Measurements from ENCODE around the gene MYH7B. TPM values are rescaled to one million over a fixed set of nuclear protein-coding genes. Genes with fewer than 3 reads are reported as not detected.

Gene MYH7B
- total RNA-seq, 2 donors from 2014 or later, result 0.69 to 1.5 TPM

DNA sequence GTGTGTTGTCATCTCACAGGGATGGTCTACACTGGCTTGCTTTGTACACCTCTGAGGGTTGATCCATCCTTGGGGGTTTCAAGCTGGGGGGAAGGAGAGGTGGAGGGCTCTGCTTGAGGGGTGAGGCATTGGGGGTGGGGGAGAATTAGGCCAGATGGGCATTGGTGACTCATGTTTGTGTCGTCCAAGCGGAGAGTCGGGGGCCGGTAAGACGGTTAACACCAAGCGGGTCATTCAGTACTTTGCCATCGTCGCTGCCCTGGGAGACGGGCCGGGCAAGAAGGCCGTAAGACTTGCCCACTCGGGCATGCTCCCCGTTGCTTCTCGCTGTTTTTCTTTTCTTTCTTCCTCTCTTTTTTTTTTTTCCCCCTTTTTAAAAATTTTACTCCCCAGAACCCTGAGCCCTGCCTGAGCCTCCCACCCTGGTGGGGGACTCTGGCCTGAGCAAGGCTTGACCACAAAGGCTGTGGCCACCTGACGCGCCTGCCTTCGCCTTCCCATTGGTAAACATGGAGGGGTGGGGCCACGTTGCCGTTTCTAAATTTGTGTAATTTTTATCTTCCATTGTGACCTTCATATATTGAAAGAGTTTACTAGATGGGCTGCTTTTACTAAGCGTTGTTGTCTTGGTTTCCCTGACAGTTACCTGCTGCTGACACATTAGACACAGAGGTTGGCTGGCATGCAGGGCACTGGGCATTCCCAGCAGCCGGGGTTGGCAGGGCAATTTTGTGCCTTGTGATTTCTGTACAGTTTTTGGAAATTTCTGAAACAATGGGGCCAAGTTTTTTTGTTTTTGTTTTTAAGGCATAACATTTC, 26.8 kb downstream of the MYH7B start:
- Histone ChIP-seq H3K9ac (ENCODE audit: low read depth in 2 of 2, low read length in 2 of 2) (no peak overlapping the region), H3K4me3 (no peak overlapping the region), H3K36me3 (no peaks in the 10 kb centered on the region), H3K4me1 (peaks cover 11% of the 10 kb centered on the region), H3K9me3 (no peaks in the 10 kb centered on the region), H3K27me3 (no peaks in the 10 kb centered on the region), H3K27ac (no peak overlapping the region)
- intact Hi-C loops (cut with DNase I), result no loop called here
- DNase-seq, result no peak
- TF ChIP-seq, protein P1, sequence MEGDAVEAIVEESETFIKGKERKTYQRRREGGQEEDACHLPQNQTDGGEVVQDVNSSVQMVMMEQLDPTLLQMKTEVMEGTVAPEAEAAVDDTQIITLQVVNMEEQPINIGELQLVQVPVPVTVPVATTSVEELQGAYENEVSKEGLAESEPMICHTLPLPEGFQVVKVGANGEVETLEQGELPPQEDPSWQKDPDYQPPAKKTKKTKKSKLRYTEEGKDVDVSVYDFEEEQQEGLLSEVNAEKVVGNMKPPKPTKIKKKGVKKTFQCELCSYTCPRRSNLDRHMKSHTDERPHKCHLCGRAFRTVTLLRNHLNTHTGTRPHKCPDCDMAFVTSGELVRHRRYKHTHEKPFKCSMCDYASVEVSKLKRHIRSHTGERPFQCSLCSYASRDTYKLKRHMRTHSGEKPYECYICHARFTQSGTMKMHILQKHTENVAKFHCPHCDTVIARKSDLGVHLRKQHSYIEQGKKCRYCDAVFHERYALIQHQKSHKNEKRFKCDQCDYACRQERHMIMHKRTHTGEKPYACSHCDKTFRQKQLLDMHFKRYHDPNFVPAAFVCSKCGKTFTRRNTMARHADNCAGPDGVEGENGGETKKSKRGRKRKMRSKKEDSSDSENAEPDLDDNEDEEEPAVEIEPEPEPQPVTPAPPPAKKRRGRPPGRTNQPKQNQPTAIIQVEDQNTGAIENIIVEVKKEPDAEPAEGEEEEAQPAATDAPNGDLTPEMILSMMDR (IDR thresholded peaks at IDR 0.05), result no peak

DNA sequence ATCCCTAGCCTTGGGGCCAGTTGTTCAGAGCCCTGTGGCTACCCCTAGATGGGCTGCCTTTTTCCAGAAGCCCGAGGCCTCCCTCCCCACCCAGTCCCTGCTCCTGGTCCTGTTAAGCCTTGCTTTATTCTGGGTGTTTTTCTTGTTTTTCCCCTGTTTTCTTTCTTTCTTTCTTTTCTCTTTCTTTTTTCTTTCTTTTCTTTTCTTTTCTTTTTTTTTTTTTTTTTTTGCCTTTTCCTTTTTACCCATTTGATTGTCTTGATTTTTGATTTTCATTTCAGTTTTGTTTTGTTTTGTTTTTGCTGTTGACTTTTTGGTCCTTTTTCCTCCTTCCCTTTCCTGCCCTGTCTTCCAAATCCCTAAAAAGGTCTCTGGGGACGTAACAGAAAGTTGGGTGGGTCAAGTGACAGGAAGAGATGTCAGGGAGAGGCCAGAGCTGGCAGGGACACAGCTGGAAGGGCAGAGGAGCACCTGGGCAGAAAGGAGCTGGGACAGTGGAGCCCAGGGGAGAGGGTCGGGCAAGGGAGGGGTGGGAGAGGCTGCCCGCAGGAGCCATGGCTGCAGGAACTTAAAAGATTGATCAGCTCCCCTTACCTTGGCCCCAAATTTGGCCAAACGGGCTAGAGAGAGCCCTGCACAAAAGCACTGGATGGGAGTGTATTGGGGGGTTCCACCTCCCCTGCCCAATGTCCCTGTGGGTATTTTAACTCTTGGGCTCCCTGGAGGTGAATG, 27.6 kb downstream of the MYH7B start:
- no peak overlapping the region for H3K27ac ChIP-seq

DNA sequence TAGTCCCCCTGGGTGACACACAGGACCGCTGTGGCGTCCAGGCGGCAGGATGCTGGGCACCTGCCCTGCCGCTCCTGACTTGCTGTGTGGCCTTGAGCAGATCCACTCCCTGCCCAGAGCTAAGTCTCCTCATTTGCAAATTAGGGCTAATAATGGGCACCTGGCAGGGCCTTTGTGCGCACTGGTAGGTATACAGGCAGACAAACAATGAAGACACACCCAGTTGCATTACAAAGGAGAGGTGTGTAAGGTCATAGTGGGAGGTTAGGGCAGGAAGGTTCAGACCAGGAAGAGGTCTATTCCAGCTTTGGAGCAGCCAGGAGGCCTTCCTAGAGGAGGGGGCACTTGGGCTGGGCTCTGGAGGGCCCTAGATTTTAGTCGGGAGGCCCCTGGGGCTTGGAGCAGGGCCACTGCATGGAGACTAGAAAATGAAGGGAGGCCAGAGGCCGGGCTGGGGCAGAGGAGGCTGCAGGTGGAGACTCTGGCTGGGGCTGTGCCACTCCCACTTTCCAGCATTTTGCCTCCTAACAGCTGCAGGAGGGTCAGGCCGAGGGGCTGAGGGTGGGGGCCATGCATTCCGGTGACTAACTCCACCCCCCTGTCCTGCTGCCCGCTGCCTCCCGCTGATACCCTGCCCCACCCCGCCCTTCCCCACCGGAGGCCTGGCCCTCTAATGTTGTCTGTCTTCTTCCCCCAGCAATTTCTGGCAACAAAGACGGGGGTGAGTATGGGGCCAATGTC, 28.5 kb downstream of the MYH7B start:
- peak overlapping the region; percentile 26 to 76 for H3K9ac ChIP-seq (ENCODE audit: low read depth in 2 of 2, low read length in 2 of 2)
- H3K27ac ChIP-seq, result no peak overlapping the region

More for the DNA sequence above, 27.6 kb downstream of the MYH7B start:
- no peaks in the 10 kb centered on the region for H3K27me3 ChIP-seq
- TF ChIP-seq, protein P1 (IDR thresholded peaks at IDR 0.05), result no peak
- H3K4me3 ChIP-seq, result no peak overlapping the region
- intact Hi-C loops (cut with DNase I), result no loop called here
- no peaks in the 10 kb centered on the region for H3K9me3 ChIP-seq
- no peak for DNase-seq
- peak overlapping the region in 1 of 2 donors; percentile 76 for H3K9ac ChIP-seq (ENCODE audit: low read depth in 2 of 2, low read length in 2 of 2)
- peaks cover 11% of the 10 kb centered on the region for H3K4me1 ChIP-seq
- no peaks in the 10 kb centered on the region for H3K36me3 ChIP-seq

DNA sequence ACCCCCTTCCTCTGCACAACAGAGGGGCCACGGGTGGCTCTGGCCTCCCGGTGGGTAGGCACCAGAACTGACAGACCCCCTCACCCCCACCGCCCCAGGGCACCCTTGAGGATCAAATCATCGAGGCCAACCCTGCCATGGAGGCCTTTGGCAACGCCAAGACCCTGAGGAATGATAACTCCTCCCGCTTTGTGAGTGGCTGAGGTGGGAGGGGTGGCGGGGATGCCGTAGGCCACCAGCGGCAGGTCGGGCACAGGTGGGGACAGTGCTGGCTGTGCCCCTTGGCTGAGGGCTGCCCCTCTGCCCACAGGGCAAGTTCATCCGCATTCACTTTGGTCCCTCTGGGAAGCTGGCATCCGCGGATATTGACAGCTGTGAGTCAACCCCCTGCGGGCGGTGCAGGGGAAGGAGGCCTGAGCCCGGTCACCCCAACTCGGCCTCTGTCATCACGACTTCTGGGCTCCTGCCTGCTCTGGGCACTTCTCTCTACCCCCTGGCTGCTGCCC, 29.1 kb downstream of the MYH7B start:
- H3K9ac ChIP-seq (ENCODE audit: low read depth in 2 of 2, low read length in 2 of 2), result no peak overlapping the region
- no peak for DNase-seq

More for the DNA sequence above, 28.5 kb downstream of the MYH7B start:
- Histone ChIP-seq H3K4me3 (no peak overlapping the region), H3K4me1 (peaks cover 11% of the 10 kb centered on the region), H3K9me3 (no peaks in the 10 kb centered on the region), H3K36me3 (no peaks in the 10 kb centered on the region), H3K27me3 (no peaks in the 10 kb centered on the region)
- intact Hi-C loops (cut with DNase I), result no loop called here
- TF ChIP-seq, protein P1 (IDR thresholded peaks at IDR 0.05), result no peak
- DNase-seq, result peak; percentile 41

More for the DNA sequence above, 29.1 kb downstream of the MYH7B start:
- Histone ChIP-seq H3K9me3 (no peaks in the 10 kb centered on the region), H3K4me3 (no peak overlapping the region), H3K27me3 (no peaks in the 10 kb centered on the region), H3K4me1 (peaks cover 11% of the 10 kb centered on the region), H3K36me3 (no peaks in the 10 kb centered on the region), H3K27ac (no peak overlapping the region)
- TF ChIP-seq, protein P1 (IDR thresholded peaks at IDR 0.05), result no peak
- intact Hi-C loops (cut with DNase I), result no loop called here
